DMS53 (cell line): ENCODE measurements around the gene SLC15A5.

Experiments
- DNase-seq: peaks from one replicate; lab custom pipeline; 2025; lab: John Stamatoyannopoulos, UW

SLC15A5 gene, protein sequence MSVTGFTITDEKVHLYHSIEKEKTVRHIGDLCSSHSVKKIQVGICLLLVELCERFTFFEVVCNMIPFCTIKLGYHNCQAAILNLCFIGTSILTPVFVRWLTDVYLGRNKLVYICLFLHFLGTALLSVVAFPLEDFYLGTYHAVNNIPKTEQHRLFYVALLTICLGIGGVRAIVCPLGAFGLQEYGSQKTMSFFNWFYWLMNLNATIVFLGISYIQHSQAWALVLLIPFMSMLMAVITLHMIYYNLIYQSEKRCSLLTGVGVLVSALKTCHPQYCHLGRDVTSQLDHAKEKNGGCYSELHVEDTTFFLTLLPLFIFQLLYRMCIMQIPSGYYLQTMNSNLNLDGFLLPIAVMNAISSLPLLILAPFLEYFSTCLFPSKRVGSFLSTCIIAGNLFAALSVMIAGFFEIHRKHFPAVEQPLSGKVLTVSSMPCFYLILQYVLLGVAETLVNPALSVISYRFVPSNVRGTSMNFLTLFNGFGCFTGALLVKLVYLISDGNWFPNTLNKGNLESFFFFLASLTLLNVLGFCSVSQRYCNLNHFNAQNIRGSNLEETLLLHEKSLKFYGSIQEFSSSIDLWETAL

DNA sequence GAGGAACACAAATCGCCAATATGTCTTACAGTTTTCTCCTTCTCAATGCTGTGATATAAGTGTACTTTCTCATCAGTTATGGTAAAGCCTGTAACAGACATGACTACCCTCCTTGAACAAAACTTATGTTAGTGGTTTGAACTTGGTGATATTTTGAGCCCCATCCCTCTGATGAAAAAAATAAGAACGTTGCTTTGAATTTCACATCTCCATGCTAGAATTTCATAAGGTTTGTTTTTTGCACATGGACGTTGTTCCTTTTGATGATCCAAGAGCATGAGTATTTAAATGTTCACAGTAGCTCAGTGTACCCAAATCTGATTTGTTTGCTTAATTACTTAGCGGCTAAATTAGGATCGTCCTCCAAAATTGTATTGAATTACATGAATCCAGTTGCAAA lies at the start of gene SLC15A5:
TSS of gene SLC15A5 (minus strand) at position 101 of the 400 bp plus-strand sequence. CDS start at position 101, 0 bp downstream.
- DNase-seq, result no peak

DNA sequence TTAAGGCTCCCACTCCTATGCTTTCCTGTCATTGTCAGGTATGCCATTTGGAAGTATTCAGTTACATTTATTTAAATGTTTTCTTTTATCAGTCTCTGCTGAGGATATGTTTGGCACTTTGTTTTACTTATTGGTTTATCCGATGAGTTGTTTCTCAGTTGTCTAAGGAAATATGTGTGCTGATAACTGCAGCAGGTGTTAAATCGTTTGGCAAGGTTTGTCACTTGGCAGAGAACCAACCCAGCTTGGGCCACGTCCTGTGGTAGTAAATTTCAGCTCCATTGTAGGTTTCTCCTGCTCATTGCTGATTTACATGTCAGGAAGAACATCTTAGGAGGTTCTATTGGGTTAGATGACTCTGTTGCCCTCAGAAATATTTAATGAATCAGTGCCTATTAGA lies 47.9 kb upstream of the SLC15A5 start:
- DNase-seq, result peak; percentile 69

DNA sequence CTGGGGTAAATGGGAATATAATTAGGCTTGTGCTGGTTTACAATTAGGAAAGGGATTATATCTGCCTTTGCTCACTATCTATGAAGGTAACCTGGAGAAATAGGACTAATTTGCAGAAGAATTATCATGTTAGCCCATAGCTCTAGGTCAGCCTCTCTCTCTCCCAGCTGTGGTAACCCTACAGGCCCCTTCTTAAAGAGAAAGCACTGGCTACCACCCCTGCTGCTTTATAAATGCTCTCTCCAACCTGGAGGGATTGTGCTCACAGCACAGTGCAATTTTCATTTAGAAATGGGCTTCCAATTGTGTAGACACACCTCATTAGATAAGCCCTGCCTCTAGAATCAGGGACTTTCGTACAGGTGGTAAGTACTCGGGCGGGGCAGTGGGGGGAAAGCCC lies 47.3 kb upstream of the SLC15A5 start:
- no peak for DNase-seq

DNA sequence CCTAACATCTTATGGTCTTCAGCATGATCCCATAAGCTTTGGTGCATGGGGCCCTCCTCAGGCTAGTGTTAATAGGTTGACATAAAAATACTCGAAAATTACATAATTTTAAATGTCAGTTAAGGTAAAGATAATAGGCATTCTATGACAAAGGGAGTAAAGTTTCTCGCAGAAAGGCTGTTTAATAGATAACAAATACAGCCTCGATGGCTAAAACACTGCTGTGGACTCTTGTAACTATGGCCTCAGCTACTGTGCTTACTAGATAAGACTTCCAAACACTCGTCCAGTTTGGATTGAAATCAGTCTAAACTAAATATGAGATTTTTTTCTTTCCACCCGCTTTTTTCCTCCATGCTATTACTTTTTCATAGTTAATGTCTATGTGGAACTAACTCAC lies 46.8 kb upstream of the SLC15A5 start:
- DNase-seq, result no peak

DNA sequence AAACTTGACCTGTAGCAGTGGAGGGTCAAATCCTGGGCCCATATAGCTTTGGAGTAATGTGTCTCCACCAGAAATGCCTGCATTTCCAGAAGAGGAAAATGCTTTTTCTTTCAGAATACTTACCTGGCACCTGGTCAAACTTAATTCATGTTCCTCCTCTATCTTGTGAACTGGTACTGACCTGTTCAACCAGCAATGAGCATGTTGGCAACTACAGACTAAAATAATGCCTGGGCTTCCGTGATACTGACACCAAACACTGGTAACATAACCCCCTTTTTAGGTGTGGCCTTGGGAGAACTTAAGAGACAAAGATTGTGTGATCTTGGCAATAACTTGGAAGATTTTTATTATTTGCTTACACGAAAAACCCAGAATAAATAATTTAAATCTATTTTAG lies 46.2 kb upstream of the SLC15A5 start:
- DNase-seq, result peak; percentile 42

DNA sequence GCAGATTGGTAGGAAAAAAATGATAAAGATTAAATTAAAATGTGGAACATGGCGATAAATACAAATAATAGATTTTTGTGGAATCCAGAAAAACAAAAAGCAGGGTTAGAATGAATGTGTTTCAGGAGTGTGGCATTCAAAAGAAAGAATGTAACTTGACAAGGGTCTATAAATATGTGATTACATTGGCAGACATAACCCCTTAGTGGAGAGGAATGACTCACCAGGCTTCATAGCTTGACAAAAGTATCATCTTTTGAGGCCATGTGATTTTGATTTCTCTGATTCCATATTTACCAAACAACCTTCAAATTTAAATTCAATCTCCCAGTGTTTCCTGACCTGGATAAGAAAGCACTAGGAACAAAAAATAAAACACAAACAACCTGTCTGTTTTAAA lies 45.5 kb upstream of the SLC15A5 start:
- DNase-seq, result peak; percentile 75

DNA sequence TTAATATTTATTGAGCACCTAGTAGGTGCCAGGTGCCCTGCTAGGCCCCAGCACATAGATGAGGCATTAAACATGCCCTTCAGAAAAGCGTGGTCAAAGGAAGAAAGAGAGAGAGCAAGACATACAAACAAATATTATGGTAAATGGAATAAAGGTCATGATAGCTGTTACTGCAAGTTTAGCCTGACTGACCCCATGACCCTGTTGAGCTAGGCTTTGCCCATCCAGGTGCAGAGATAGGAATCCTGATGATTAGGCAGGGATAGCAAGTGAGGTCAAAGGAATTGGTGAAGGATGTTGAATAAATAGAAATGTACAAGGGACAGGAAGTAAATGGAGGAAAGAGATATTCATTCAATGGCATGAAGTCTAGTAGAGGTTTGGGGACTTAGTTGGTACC lies 33.4 kb upstream of the SLC15A5 start:
- no peak for DNase-seq

DNA sequence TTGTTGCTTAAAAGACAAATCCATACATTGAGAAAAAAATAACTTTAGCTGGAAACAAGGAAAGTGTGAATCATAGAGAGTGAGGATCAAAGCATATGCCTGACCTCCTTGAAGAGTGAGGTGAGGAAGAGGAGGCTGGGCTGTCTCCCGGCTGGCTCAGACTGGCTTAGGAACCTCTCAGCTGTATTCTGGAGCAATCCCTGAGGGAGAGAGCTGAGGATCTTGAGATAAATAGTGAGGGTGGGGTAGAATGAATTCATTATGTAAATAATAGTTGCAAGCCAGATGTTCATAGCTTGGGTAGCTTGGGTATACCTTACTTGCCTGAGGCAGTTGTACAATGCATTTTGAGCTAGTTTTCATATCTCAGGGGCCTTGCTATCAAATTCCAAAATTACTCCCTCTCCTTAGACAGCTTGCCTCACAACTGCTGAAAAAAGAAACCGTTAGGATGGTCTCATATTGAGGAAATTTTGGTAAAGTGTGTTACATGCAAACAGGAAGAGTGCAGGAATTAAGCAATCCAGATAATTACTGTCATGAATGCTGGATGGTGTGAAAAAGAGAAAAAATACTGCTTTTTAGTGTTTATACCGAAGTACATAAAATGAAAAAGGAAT lies 30.5 kb upstream of the SLC15A5 start:
- DNase-seq, result no peak

DNA sequence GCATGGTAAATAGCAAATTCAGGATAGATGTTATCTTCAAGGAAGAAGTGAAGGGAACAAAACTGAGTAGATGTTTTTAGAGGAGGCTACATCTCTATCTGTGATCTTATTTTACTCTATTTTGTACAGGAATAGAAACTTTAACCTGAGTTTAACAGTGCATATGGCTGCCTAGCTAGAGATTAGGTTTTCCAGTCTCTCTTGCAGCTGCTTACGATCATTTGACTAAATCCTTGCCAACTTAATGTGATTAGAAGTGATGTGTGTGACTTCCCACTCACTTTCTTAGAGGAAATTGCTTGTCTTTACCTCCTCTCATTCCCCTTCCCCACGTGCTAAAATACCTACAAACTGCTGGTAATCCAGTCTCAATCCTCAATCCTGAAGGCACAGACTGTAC lies 26.5 kb upstream of the SLC15A5 start:
- no peak for DNase-seq

DNA sequence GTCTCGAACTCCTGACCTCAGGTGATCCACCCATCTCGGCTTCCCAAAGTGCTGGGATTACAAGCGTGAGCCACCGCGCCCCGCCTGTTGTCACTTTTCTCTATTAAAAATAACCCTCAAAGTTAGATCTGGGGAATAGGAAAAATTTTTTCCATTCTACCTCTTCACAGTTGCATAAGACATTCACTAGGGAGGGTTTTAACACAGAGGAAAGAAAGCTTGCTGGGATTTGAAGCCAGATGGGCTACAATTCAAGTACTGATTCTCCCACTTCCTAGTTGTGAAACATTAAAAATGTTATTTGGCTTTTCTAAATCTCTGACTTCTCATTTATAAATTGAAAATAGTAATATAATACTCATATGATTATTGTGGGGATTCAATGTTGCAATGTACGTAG lies 23.3 kb upstream of the SLC15A5 start:
- DNase-seq, result no peak

DNA sequence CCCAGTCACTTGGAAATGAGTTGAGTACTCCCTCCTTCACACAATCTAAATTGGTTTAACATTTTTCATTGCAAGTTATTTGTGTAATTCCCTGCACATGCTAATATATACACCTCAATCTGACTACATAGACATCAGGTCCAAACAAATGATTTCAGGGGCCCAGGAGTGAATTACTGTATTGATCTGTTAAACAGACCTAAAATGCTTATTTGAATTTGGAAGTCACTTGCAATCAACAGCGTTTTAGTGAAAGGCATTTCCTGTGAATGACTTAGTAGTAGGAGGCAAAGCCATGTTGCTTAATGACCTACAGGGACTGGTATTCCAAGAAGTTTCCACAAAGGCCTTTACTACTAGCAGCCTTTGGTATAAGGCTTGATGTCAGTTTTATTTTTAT lies 22.6 kb upstream of the SLC15A5 start:
- no peak for DNase-seq

DNA sequence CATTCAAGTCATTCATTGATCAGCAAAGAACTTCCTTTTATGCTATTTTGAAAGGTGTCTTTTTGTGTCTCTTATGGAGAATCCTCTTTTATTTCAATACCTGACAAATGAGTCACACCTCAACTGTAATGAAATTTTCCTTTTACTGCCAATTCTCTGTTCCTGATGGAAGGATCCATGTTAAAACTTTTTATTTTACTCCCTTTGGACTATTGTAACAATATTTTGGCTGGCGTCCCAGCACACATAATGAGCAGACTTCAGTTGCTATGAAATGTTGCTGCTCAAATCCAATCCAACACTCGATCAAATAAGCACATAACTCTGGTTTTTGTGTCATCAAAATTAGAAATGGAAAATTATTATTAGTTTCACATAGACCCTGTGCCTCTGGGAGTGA lies 21.9 kb upstream of the SLC15A5 start:
- DNase-seq, result no peak

DNA sequence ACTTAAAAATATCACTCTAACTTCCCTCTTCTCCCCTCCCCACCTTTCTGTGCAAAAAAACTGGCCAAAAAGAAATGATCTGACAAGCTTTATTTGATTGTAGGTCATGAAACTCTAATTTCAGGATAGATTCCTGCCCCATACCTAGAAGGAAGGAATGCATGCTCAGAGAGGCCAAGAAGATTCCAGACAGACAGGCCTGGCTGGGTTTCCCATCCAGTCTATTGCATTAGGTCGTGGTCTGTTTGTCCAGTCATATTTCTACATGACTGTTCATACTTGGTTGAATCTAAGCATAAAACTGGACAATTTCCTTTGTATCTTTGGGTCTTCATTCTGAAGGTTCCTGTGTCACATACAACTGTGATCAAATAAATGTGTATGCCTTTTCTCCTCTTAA lies 20.0 kb upstream of the SLC15A5 start:
- no peak for DNase-seq

DNA sequence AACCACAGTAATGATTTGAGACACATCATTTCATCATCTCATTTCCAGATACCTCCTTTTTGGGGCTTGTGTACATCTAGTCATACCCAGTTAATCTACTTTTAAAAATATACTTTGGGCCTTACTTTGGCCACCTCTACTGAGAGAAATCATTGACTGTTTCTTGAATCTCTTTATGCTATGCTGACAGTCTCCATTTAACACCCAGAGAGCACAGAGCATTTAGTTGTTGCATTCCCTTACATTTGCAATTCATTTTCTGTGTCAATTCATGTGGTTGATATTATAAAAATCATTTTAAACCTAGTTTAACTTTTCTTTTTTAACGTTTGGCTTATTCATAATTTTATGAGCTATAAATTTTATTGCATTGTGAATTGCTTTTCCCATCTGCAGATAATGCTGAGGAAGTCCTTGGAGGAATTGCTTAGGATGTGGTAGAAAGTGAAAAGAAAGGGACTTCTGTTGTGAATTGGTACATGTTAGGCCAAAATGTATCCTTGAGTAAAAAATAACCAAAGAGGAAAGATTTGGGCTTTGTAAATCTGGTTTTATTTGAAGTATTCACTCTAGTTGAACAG lies 17.0 kb upstream of the SLC15A5 start:
- DNase-seq, result no peak

DNA sequence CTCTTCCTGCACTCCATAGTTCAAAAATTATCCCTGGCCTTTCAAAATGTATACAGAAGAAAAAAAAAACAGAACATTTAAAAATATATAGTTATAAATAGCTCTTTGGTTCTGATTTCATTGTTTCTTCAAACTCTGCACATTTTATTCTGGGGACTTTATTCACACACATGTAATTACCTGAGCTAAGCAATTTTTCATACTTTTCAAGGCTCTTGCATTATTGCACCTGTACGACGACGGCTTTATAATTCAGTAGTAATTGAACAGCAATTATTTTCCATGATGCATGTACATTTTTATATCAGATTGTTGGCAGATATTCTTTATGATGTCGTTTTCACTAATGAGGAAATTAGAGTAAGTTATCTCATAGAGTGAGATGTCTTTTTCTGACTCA lies 13.5 kb upstream of the SLC15A5 start:
- no peak for DNase-seq

DNA sequence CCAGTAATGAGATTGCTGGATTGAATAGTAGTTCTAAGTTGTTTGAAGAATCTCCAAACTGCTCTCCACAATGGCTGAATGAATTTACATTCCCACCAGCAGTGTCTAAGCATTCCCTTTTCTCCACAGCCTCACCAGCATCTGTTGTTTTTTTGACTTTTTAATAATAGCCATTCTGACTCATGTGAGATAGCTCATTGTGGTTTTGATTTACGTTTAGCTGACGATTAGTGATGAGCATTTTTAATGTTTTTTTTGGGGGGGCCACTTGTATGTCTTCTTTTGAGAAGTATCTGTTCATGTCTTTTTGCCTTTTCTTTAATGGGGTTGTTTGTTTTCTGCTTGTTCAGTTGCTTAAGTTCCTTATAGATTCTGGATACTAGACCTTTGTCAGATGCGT lies 8.1 kb upstream of the SLC15A5 start:
- no peak for DNase-seq

DNA sequence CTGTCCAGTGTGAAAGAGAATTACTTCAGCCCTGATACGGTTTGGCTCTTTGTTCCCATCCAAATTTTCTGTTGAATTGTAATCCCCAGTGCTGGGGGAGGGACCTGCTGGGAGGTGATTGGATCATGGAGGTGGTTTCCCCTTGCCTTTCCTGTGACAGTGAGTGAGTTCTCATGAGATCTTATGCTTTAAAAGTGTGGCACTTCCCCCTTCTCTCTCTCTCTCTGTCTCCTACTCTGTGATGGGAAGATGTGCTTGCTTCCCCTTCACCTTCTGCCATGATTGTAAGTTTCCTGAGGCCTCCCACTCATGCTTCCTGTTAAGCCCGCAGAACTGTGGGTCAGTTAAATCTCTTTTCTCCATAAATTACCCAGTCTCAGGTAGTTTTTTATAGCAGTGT lies 5.5 kb upstream of the SLC15A5 start:
- DNase-seq, result no peak

DNA sequence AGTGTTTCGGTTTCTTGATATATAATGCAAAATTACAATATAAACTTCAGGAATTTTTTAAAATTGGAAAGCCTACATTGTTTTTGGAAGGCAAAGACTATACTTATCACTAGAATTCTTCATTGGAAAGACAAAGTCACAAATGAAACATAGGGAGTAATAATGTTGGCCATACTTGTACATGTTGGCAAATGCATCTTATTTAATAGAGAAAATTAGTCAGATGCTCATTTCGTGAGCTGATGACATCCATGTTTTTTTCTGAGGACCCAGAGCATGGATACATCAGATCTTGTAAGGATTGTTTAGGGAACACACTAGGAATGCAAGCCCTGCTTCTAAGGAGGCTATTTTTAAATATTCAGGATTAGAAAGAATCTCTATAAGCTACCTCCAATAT lies 4.6 kb upstream of the SLC15A5 start:
- DNase-seq, result no peak

DNA sequence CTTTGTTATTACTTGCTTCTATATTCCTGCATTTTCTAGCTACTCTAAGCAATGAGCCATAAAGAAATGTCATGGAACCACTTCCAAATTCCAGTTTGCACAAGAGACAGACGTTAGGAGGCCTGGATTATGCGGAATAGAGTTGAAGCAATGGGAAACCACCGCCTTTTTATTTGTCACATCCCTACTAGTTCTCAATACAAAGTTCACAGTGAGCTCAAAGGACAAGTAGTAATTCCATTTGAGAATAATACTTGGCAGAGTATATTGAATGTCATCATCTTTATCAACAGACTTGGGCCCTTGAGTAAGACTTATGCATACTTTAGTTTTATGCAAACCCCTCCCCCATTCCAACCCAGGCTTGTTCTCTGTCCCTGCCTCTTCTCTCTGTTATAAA lies 3.7 kb upstream of the SLC15A5 start:
- no peak for DNase-seq

DNA sequence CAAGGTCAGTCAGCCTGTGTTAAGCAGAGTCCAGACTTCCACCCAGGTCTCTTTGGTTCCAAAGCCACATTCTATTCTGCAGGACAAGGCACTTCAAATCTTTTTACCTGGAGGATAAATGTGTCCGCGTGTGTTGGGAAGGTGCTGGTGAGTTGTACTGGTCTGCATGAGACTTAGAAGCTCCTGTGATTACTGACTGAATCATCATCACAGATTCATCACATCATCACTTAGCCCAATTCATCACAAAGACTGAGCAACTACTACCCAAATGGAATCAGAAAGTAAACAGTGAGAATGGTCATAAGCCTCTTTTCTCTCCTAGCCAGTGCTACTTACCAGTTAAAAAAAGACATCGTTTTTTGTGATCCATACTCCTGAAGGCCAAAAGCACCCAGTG lies 5.3 kb downstream of the SLC15A5 start:
- DNase-seq, result no peak

DNA sequence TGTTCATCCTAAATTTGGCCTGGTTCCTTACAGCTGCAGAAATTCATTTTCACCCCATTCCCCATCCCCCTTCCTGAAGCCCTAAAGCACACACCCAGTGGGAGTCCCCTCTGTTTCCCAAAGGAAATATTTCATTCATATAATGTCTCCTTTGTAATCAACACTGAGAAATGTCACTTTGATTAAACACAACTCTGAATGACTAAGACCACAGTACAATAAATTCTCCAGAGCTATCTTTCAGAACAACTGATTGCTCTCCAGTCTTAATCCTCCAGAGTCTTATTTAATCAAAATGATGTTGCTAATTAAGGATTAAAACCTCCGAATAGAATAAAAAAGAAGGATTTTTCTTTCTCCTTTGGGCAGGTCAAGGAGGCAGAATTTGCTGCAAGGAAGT lies 6.4 kb downstream of the SLC15A5 start:
- no peak for DNase-seq

DNA sequence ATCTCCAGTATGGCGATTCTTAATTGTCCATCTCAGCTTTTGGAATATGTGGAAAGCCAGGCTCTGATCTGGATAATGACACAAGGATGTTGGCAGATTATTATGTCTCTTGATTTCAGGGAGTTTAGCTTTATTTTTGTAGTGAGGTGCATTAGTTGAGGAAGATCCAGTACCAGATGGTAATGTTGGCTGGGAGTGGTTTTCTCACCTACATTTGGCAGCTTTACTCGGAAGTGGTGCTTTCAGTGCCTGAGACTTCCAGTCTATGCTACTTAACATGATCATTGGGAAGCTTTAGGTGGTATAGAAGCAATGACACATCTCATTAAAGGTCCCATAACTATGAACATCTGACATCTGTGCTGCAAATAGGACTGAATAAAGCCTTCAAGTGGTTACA lies 7.5 kb downstream of the SLC15A5 start:
- no peak for DNase-seq

DNA sequence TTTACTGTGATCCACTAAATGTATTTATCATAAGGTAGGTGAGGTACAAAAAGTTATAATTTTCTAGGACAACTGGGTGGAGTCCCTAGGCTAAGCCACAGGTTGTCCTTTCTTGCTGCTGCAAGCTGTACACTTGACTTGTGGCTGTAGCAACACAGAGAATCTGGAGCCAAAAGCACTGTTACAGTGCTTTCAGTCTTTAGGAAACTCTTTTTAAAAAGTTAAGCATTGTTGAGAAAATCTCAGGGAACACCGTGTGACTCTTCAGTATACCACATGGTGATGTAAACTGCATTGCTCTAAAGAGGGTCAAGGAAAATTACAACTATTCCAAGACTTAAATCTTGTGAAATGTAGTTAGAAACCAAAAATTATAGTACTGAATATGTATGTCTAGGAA lies 11.4 kb downstream of the SLC15A5 start:
- no peak for DNase-seq
